Fibroblast of skin of right quadriceps (primary cell): Measurements from ENCODE around the gene ABCA4.

Experiments used
- DNase-seq: peaks from one replicate; pipeline ENCODE4 v3.0.0-alpha.2; 2013

The ABCA4 gene

GRCh38 chr1:94025383-94026340 is 95.3 kb downstream of the ABCA4 start:
- peak; percentile 69 for DNase-seq

GRCh38 chr1:94024104-94024792 is 96.7 kb downstream of the ABCA4 start:
- DNase-seq, result no peak

GRCh38 chr1:94022471-94023189 is 98.3 kb downstream of the ABCA4 start:
- DNase-seq, result peak; percentile 76

GRCh38 chr1:94020764-94021579 is 100.0 kb downstream of the ABCA4 start:
- DNase-seq, result peak; percentile 95

- DNase-seq, result no peak
Measured at GRCh38 chr1:94019327-94019726, 101.6 kb downstream of the ABCA4 start.

GRCh38 chr1:94017155-94017829 is 103.7 kb downstream of the ABCA4 start:
- no peak for DNase-seq

- DNase-seq, result no peak
Measured at GRCh38 chr1:94015489-94015817, 105.5 kb downstream of the ABCA4 start.

- DNase-seq, result peak; percentile 27
Measured at GRCh38 chr1:94014635-94015488, 106.1 kb downstream of the ABCA4 start.

- DNase-seq, result no peak
Measured at GRCh38 chr1:94014087-94014486, 106.9 kb downstream of the ABCA4 start.

GRCh38 chr1:94013367-94013878 is 107.5 kb downstream of the ABCA4 start:
- DNase-seq, result no peak

- no peak for DNase-seq
Measured at GRCh38 chr1:94012708-94013366, 108.1 kb downstream of the ABCA4 start.

GRCh38 chr1:94011709-94012595 is 109.0 kb downstream of the ABCA4 start:
- DNase-seq, result peak; percentile 8

GRCh38 chr1:94011129-94011528 is 109.8 kb downstream of the ABCA4 start:
- no peak for DNase-seq

- no peak for DNase-seq
Measured at GRCh38 chr1:94009304-94009703, 111.6 kb downstream of the ABCA4 start.

GRCh38 chr1:94006604-94007003 is 114.3 kb downstream of the ABCA4 start:
- DNase-seq, result no peak

- no peak for DNase-seq
Measured at GRCh38 chr1:94004924-94005323, 116.0 kb downstream of the ABCA4 start.

GRCh38 chr1:94002046-94002787 is 118.7 kb downstream of the ABCA4 start:
- DNase-seq, result no peak

GRCh38 chr1:94001397-94002045 is 119.4 kb downstream of the ABCA4 start:
- no peak for DNase-seq
